Common myeloid progenitor, CD34-positive (primary cell): ENCODE results near the gene ZFY.

Experiments used
- CTCF ChIA-PET: fragments of 350-600 bp; sonication (Branson Sonifier 250); formaldehyde crosslinking; loops from one replicate; lab custom pipeline; 2021; ENCODE audit warnings: antibody characterized with exemption; lab: Charles Lee
- POLR2A ChIA-PET: fragments of 350-600 bp; sonication (Branson Sonifier 250); formaldehyde crosslinking; loops from one replicate; lab custom pipeline; 2021; ENCODE audit warnings: antibody characterized with exemption; lab: Charles Lee
- DNase-seq, 3 donors: peaks; one replicate each; pipeline versions ENCODE4 v3.0.0 to v3.0.0-alpha.2; 2013
- H3K27ac ChIP-seq, 2 experiments: 1 replicate in 1 of 2; 2 replicates in 1 of 2; pipeline ENCODE4 v1.7.0; 2013; ENCODE audit warnings: inconsistent platforms in 2 of 2, low read length in 2 of 2, mild to moderate bottlenecking in 2 of 2, low read depth in 1 of 2, moderate library complexity in 1 of 2; ENCODE audit not compliant: severe bottlenecking in 2 of 2, insufficient read depth in 1 of 2, poor library complexity in 1 of 2
- H3K27me3 ChIP-seq, 5 experiments: replicated peaks in 2 of 5; 1 replicate in 3 of 5; 2 replicates in 2 of 5; pipeline versions ENCODE4 v1.6.1 to v1.7.0; 2013; ENCODE audit warnings: low read length in 4 of 5, mild to moderate bottlenecking in 2 of 5, moderate library complexity in 2 of 5, inconsistent platforms in 1 of 5; ENCODE audit not compliant: insufficient read depth in 5 of 5, control insufficient read depth in 4 of 5
- H3K36me3 ChIP-seq, 4 experiments: 1 replicate in 2 of 4; 2 replicates in 2 of 4; pipeline versions ENCODE4 v1.6.1 to v1.7.0; 2013; ENCODE audit warnings: low read length in 3 of 4, control low read depth in 1 of 4, mild to moderate bottlenecking in 1 of 4; ENCODE audit not compliant: control insufficient read depth in 4 of 4, insufficient read depth in 4 of 4
- H3K4me1 ChIP-seq, 4 experiments: 1 replicate in 3 of 4; 2 replicates in 1 of 4; pipeline versions ENCODE4 v1.6.1 to v1.7.1; 2013; ENCODE audit warnings: low read length in 3 of 4, mild to moderate bottlenecking in 3 of 4, control low read depth in 1 of 4, inconsistent platforms in 1 of 4, moderate library complexity in 1 of 4; ENCODE audit not compliant: control insufficient read depth in 4 of 4, insufficient read depth in 4 of 4; ENCODE audit errors: control extremely low read depth in 1 of 4
- H3K4me3 ChIP-seq, 7 experiments: 1 replicate in 4 of 7; 2 replicates in 3 of 7; pipeline versions ENCODE4 v1.5.1 to v1.7.0; 2013; ENCODE audit warnings: mild to moderate bottlenecking in 7 of 7, low read length in 6 of 7, moderate library complexity in 6 of 7, inconsistent platforms in 2 of 7, low read depth in 2 of 7, control low read depth in 1 of 7; ENCODE audit not compliant: insufficient read depth in 4 of 7, control insufficient read depth in 1 of 7; ENCODE audit errors: extremely low read depth in 1 of 7
- H3K9me3 ChIP-seq, 5 experiments: 1 replicate in 4 of 5; 2 replicates in 1 of 5; pipeline versions ENCODE4 v1.6.1 to v1.7.1; 2013; ENCODE audit warnings: low read length in 4 of 5, mild to moderate bottlenecking in 2 of 5, inconsistent platforms in 1 of 5, low read depth in 1 of 5, moderate library complexity in 1 of 5; ENCODE audit not compliant: control insufficient read depth in 4 of 5, insufficient read depth in 2 of 5; ENCODE audit errors: control extremely low read depth in 1 of 5
- WGBS: methylation state at CpG from one replicate; pipeline ENCODE4 v1.1.5; 2013; ENCODE audit not compliant: insufficient coverage; 5-methylcytosine and 5-hydroxymethylcytosine counted together

ZFY gene

GRCh38 chrY:2913066-2913815 lies 21.9 kb upstream of the ZFY start:
- no peaks in the 10 kb centered on the region for H3K9me3 ChIP-seq
- POLR2A ChIA-PET, result no interaction called here
- DNase-seq, result peak in 1 of 3 donors; percentile 52
- H3K4me1 ChIP-seq, result no peaks in the 10 kb centered on the region
- CTCF ChIA-PET, result interaction anchor here (1.1 kb wide), 1 partner anchor 86 kb away, joined by 3 read pairs; no protein-coding TSS in a partner anchor
- no peak overlapping the region for H3K4me3 ChIP-seq
- no peak overlapping the region for H3K27ac ChIP-seq
- H3K36me3 ChIP-seq, result no peaks in the 10 kb centered on the region
- no peaks in the 10 kb centered on the region for H3K27me3 ChIP-seq

- CTCF ChIA-PET, result no interaction called here
- Histone ChIP-seq H3K27me3 (no peaks in the 10 kb centered on the region), H3K4me1 (peaks cover 0 to 18% (median 0%) of the 10 kb centered on the region in 4 experiments), H3K4me3 (peak overlapping the region in 1 of 7 experiments; percentile 83), H3K27ac (no peak overlapping the region), H3K9me3 (no peaks in the 10 kb centered on the region), H3K36me3 (no peaks in the 10 kb centered on the region)
- DNase-seq, result no peak
- POLR2A ChIA-PET, result no interaction called here
- WGBS, result no CpG with 5 or more reads among the region's 10 CpGs
Measured at GRCh38 chrY:2934078-2934477, 1.1 kb upstream of the ZFY start.

GRCh38 chrY:2935716-2936435 lies 695 bp downstream of the ZFY start:
- Histone ChIP-seq H3K9me3 (no peaks in the 10 kb centered on the region), H3K4me3 (peak overlapping the region in 3 of 7 experiments; percentile 39 to 83 (median 75)), H3K27ac (no peak overlapping the region), H3K36me3 (no peaks in the 10 kb centered on the region), H3K27me3 (no peaks in the 10 kb centered on the region), H3K4me1 (peaks cover 0 to 20% (median 0%) of the 10 kb centered on the region in 4 experiments)
- POLR2A ChIA-PET, result no interaction called here
- DNase-seq, result peak in 1 of 3 donors; percentile 92
- WGBS, result no CpG with 5 or more reads among the region's 63 CpGs
- CTCF ChIA-PET, result no interaction called here

GRCh38 chrY:2936436-2936750 lies 1.2 kb downstream of the ZFY start:
- Histone ChIP-seq H3K27ac (no peak overlapping the region), H3K27me3 (no peaks in the 10 kb centered on the region), H3K4me3 (peak overlapping the region in 2 of 7 experiments; percentile 64 to 83), H3K4me1 (peaks cover 0 to 20% (median 0%) of the 10 kb centered on the region in 4 experiments), H3K9me3 (no peaks in the 10 kb centered on the region), H3K36me3 (no peaks in the 10 kb centered on the region)
- ChIA-PET POLR2A (interaction anchor here (0.6 kb wide), 1 partner anchor 9 kb away, joined by 3 read pairs; no protein-coding TSS in a partner anchor), CTCF (no interaction called here)
- no peak for DNase-seq
- no CpG with 5 or more reads among the region's 6 CpGs for whole genome bisulfite sequencing

- ChIA-PET CTCF (no interaction called here), POLR2A (interaction anchor here (0.6 kb wide), 1 partner anchor 8 kb away, joined by 3 read pairs; no protein-coding TSS in a partner anchor)
- Histone ChIP-seq H3K27ac (no peak overlapping the region), H3K4me1 (peaks cover 0 to 20% (median 0%) of the 10 kb centered on the region in 4 experiments), H3K36me3 (no peaks in the 10 kb centered on the region), H3K4me3 (peak overlapping the region in 2 of 7 experiments; percentile 64 to 83), H3K27me3 (no peaks in the 10 kb centered on the region), H3K9me3 (no peaks in the 10 kb centered on the region)
- DNase-seq, result no peak
- WGBS, result no CpG with 5 or more reads among the region's 19 CpGs
Measured at GRCh38 chrY:2937149-2937548, 2.0 kb downstream of the ZFY start.

GRCh38 chrY:2949590-2950252 lies 14.5 kb downstream of the ZFY start:
- Histone ChIP-seq H3K36me3 (peaks cover 0 to 3% (median 0%) of the 10 kb centered on the region in 4 experiments), H3K4me3 (no peak overlapping the region), H3K4me1 (peaks cover 0 to 7% (median 0%) of the 10 kb centered on the region in 4 experiments), H3K9me3 (no peaks in the 10 kb centered on the region), H3K27ac (no peak overlapping the region), H3K27me3 (no peaks in the 10 kb centered on the region)
- no CpG with 5 or more reads among the region's 7 CpGs for WGBS
- DNase-seq, result no peak
- POLR2A ChIA-PET, result interaction anchor here (0.6 to 0.7 kb wide), 2 partner anchors 14 to 15 kb away, joined by 3 to 4 read pairs; partner anchors contain the start of gene ZFY
- CTCF ChIA-PET, result no interaction called here
